Measurements from ENCODE around the gene SLC1A7.

DNA sequence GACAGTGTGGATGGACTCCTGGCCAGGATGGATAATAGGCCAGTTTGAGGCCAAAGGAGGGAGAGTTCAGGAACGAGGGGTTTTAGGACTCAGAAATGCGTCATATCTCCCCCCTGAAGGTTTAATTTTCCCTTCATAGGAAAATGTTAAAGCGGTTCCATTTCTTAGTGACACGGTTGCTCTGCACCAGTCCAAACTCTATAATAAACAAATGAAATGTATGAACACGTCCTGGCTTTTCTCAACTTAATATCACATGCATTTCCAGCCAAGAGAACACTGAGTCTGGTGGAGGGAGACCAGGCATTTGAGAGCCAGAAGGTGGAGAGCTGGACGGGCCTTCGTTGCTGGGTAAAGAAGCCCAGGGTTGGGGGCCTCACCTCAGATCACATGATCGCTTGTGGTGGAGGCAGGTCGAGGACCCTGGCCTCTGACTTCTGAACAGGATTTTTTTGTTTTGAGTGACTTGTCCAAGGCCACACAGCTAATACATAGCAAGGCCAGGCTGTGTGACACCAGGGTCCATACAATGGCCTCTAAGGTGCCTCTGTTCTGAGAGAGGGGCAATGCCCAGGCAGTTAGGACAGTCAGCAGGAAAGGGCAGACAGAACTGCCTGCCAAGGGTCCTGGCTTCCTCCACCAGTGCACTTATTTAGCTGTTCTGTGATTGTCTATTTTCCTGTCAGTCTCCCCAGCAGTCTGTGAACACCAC is 11.4 kb downstream of the SLC1A7 start:
- TF ChIP-seq, protein P1, sequence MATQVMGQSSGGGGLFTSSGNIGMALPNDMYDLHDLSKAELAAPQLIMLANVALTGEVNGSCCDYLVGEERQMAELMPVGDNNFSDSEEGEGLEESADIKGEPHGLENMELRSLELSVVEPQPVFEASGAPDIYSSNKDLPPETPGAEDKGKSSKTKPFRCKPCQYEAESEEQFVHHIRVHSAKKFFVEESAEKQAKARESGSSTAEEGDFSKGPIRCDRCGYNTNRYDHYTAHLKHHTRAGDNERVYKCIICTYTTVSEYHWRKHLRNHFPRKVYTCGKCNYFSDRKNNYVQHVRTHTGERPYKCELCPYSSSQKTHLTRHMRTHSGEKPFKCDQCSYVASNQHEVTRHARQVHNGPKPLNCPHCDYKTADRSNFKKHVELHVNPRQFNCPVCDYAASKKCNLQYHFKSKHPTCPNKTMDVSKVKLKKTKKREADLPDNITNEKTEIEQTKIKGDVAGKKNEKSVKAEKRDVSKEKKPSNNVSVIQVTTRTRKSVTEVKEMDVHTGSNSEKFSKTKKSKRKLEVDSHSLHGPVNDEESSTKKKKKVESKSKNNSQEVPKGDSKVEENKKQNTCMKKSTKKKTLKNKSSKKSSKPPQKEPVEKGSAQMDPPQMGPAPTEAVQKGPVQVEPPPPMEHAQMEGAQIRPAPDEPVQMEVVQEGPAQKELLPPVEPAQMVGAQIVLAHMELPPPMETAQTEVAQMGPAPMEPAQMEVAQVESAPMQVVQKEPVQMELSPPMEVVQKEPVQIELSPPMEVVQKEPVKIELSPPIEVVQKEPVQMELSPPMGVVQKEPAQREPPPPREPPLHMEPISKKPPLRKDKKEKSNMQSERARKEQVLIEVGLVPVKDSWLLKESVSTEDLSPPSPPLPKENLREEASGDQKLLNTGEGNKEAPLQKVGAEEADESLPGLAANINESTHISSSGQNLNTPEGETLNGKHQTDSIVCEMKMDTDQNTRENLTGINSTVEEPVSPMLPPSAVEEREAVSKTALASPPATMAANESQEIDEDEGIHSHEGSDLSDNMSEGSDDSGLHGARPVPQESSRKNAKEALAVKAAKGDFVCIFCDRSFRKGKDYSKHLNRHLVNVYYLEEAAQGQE (IDR thresholded peaks at IDR 0.05; ENCODE audit: low read depth), result no peak
- TF ChIP-seq CEBPB (IDR thresholded peaks at IDR 0.05), result no peak
- TF ChIP-seq RAD21 (IDR thresholded peaks at IDR 0.05; ENCODE audit: low read depth), result no peak
- no peak for TF ChIP-seq CREB1 (IDR thresholded peaks at IDR 0.05; ENCODE audit: low read depth)
- TF ChIP-seq, protein P2, sequence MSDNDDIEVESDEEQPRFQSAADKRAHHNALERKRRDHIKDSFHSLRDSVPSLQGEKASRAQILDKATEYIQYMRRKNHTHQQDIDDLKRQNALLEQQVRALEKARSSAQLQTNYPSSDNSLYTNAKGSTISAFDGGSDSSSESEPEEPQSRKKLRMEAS (IDR thresholded peaks at IDR 0.05), result no peak
- TF ChIP-seq TAF1 (IDR thresholded peaks at IDR 0.05; ENCODE audit: low read depth), result no peak
- no peak for TF ChIP-seq EP300 (IDR thresholded peaks at IDR 0.05; ENCODE audit: borderline replicate concordance)

All from Ishikawa (cell line).